GM12892 (cell line): ENCODE results near the gene TCF12.

Source experiments
- POLR2A ChIP-seq: IDR thresholded peaks from 2 replicates; pipeline ENCODE4 v1.6.1; 2011; ENCODE audit warnings: low read depth, low read length, control low read depth
- POLR2AphosphoS5 ChIP-seq: IDR thresholded peaks from 2 replicates; pipeline ENCODE4 v1.6.1; 2011; ENCODE audit warnings: low read depth, low read length, control low read depth
- TAF1 ChIP-seq: IDR thresholded peaks from 2 replicates; pipeline ENCODE4 v1.6.1; 2011; ENCODE audit warnings: low read depth, mild to moderate bottlenecking, control low read depth, low read length, borderline replicate concordance

GRCh38 chr15:57218826-57219576 is 300.6 kb downstream of the TCF12 start:
- TF ChIP-seq TAF1 (no peak), POLR2A (no peak), POLR2AphosphoS5 (no peak)
